Measurements from ENCODE around the gene FAF1.

FAF1 gene

DNA sequence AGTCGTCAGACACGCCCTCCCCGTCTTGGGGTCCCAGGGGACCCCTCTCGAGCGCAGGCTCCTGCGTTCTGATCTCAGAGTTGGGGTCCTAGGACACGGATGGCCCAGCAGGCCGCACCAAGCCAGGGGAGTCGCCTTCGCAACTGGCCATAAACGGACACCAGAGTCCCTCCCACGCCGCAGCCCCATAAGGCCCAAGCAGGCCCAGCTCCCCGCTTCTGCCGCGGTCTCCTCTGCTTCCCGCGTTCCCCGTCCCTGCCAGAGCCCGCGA, 537.5 kb downstream of the FAF1 start:
- no peak for DNase-seq

DNA sequence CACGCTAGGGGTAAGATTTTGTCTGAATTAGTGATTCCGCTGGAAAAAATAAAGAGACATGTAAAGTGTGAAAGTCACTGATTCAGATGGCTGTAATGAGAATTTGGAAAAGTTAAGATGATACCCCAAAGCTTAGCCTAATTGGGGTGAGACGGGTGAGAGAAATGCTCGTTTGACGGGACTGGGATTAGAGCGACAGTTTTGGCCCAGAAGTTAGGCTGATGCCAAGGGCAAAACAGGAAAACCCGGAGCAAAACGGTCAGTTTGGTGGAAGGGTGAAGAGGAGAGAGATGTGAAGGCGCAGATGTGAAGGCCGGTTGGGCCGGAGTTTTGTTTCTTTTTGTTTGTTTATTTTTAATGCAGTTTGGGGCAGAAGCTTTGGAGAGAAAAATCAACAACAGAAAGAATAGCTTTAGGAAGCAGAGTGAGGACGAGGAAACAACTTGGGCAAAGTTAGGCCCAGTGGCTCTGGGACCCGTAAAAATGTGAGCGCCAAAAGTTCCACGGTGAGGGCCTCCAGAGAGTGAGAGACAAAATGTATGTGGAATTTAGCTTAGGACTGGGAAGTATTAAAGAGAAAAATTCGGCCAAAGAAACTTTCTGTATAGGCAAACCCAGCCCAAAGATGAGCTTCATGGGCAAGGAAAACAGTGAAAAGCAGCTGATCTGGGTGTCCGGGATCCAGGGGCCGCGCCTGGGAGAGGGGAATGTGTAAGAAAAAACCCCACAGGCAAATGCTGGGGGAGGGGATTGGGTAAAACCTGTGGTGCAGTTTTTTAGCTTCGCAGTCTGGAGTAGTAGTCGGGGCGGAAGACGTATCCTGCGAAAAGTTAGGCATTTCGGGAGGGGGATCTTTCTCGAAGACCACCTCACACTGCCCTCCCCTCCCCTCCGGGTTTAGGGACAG, 538.0 kb downstream of the FAF1 start:
- DNase-seq: no peak

DNA sequence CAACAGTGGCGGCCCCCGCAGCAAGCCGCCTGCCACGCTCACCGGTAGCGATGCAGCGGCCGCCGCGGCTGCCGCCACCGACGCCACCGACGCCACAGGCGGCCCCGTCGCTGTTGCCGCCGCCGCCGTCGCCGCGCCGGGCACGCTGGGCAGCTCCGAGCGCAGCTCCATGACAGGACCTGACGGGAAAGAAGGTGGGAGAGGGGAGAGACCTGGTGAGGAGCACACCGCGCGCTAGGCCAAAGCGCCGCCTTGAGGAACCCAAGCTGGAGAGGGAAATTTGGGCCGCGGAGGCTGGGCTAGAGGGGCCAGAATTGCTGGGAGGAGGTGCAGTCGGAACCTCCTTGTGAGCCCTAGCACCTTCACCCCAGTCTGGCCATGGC, 538.7 kb downstream of the FAF1 start:
- DNase-seq: no peak

DNA sequence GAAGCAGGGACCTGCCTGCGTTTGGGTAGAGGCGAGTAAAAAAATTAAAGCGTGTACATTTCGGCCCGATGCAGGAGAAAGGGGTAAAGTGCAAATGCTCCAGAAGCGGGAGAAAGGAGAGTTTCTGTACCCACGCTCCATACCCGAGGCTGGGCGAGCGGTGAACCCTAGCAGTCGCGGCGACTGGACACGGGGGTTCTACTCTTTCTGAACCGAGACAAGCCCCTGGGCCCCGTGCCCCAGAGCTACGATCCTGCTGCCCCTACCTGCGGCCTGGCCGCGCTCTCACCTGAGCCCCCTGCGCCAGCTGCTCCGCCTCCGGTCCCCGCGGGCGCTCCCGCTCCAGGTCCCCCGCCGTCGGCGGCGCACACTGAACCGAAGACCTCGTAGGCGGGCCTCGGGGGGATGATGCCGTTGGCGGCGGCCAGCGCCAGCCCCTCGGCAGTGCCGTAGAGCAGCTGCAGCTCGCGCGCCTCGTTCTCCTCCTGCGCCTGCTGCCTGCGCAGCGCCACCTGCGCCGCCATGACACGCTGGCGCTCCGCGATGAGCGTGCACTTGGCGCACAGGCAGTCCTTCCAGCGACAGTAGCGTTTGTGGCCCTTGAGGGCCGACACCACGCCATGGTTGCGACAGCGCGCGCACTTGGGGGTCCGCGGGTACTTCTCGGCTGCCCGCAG, 539.2 kb downstream of the FAF1 start:
- no peak for DNase-seq

DNA sequence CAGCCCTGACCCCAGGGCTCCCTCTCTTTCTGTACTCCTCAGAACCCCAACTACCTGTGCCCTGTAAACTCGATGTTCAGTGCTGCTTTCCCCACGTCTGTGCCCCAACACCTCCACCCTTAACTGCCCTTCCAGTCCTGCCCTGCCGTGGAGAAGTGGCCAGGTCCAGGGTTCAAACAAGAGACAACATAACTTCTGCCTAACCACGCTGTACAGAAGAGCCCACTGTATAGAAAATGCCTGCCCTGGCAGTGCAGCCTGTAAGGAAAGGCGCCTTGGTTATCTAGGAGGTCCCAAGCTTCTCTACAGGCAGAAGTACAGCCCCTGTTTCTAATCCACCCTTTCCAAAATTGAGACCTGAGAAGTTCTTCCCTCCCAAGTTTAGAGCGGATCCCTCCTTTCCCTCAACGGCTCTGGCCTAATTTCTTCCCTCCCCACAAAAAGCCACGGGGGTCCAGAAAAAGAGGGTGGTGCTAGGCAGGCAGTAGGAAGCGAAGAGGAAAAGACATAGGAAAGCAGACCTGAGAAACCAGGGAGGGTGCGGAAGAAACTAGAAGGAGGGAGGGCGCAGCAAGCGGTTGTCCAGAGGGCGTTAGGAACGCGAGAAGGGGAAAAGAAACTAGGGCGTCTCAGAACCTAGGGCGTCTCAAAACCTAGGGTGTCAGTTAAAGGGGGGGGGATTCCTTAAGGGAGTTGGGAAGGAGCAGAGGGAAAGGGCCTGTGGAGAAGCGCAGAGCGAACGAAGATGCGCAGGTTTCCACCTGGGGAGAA, 540.0 kb downstream of the FAF1 start:
- DNase-seq: no peak

DNA sequence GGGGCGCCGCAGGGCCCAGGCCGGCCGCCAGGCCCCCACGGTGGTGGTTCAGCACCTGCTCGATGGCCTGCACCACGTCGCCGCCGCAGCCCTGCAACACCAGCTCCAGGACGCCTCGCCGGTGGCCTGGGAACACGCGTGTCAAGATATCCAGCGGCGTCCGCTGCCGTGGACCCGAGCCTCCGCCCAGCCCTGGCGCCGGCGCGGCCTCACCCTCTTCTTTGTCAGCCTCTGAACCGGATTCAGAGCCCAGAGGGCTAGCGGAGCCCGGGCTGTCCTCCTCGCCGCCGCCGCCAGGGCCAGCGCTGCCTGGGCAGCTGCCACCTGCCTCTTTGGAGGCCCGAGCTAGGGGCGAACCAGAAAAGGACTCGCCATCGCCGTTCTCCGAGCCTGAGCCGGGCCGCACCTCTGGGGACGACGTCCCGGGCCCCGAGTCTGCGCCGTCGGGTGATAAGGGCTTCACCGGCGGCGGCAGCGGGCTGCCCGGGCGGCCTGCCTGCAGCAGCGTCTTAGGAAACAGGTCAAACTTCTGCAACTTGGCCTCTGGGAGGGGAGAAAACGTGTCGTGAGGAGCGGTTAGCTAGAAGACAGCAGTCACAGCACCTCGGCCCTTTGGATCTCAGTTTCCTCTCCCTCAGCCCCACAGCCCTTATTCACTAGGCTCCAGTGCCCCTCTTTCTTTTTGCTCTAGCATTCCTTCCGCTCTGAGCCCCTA, 540.7 kb downstream of the FAF1 start:
- DNase-seq: no peak

DNA sequence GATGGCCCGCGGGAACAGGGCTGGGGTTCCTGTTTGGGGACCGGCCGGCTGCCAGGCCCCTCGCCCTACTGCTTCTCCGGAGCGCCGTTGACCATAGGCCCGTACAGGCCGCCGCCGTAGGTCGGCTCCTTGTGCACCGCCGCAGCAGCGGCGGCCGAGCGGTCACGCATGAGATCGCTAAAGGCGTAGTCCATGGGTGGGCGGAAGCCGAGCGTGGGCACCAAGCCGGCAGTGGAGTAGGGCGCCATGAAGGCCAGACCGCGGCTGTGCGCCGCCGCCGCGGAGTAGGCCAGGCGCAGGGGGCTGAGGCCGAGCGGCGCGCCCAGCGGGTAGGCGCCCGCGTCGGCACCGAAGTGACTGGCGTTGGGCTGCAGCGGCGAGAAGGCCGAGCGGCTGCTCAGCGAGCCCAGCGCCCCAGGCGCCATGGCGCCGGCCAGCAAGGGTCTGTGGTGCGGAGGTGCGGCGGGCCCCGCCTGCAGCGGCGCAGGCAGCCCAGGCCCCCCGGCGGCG, 541.4 kb downstream of the FAF1 start:
- no peak for DNase-seq

DNA sequence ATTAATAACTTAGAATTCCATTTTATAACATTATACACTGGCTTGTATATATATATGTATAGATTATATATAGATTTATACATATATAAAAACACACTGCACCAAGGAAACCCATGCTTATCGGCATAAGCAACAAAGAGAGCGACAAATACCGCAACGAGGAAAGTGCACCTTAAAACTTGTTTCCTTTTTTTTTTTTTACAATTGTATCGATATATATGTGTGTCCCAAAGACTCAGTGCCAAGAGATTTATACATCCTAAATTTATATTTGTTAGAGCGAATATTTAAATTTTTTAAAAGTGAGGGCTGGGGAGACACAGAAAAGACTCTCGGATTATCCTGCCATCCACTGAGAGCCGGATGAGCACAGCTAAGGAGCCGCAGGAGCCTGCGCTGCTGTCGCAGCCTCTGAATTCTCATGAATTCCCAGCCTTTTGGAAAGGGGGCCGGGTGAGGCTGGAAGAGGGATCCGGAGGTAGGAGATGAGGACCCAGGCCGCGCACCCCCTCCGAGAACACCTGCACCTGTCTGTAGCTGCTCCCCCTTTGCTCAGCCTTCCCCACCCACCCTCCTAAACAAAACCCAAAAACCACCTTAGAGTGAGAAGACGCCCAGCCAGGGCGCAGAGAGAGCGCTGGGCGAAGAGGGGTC, 542.0 kb downstream of the FAF1 start:
- no peak for DNase-seq

DNA sequence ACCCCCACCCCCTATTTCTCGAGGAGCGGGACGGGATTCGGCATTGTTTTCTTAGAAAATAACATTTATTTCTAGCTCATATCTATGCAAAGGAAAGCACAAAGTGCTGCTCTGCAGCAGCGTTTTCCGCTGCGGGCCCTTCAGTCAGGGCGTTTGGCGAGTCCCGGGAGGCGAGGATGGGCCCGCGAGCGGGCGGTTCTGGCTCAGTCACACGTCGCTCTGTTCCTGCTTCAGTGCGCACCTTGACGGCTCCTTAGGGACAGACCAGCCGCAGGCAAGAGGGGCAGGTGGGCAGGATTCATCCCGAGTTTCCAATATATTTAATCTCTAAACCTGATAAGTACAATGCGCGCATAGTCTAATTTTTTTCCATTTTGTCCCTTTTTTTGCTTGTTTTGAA, 542.6 kb downstream of the FAF1 start:
- no peak for DNase-seq

DNA sequence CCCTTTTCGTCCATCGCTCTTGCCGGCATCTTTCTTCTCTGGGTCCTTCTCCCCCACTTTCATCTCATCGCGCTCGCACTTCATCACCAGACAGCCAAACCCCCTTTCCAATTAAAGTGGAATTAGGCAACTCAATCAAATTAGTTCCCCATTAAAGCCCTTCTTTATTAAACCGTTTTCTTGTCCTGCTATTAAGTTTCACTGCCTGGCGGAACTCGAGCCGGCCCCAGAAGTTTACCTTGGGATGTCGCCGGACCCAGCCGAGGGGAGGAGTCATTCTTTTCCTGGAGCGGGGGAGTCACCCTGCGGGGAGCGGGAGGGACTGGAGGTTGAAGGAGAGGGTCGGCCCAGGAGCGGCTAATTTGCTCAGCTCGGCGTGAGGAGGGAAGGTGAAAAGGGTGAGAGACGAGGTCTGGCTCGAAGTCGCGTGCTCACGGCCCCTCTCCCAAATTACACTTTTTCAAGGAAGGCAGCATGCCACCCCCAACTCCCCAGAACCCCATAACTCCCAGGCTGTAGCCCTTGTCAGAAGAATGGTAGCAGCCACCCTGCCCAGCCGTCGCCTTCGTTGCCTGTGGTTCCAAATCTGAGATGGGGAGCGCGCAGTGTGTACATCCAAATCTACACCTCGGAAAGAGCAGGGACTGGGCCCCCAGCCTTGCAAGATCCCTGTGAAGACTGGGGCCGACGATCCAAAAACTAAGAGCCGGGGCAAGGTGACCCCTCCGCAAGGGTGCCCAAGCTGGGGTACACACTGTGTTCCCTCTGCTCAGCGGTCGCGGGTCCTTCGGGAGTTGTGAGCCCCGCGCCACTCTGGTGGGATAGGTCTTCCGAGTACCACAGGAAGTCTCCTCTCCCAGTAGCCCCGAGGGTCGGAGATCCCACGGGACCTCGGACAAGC, 543.3 kb downstream of the FAF1 start:
- no peak for DNase-seq

DNA sequence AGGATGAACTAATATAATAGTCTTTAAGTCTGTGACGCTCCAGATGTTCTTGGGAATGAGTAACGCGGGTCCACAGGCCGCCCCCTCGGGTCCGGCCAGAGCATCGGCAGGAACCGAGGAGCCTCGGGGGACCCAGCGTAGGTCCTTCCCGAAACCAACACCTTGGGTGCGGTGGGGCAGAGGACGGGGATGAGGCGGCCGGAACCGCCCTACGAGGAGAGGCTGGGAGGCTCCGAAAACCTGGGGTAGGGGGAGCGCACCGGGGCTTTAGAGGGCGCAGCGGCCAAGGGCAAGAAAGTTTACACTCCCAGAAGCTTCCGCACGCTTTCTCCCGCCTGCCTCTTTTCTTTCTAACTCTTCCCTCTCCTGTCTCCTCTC, 543.9 kb downstream of the FAF1 start:
- DNase-seq: no peak

DNA sequence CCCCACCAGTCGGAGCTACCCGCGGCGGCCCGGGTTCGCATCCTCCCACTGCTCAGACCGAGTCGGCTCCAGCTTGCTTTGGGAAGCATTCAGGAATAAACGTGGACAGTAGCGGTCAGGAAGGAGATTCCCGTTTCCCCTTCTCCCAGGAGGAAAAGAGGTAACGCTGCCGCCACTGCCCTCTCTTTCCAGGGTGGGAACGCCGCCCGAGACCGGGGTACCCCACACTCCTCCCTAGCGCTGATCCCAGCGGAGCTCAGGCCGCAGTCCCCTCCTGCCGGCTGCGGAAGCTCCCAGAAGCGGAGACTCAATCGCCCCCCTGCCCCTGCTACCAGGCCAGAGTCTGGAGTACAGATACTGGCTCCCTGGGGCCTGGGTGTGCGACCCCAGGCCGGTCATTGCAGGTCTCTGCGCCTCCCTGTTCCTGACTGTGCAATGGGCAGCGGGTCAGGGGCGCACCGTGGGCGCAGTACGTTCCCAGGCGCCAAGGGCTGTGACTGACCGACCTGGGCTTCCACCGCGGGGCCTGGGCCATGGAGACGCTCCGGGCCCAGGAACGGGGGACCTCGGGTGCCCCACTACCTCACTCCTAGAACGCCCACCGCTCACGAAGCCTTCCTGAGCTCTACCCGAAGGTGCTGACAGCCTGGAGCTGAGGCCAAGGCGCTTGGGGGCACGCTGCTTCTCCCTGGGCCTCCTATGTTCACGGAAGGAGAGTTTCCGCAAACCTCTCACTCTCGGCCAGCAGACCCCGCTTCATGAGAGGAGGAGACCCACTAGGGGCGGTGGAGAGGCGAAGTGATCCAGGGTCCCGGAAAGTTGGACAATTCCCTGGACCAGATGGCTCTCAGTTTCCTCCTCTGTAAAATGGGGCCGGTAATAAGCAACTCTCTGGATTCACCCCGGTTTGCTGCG, 544.6 kb downstream of the FAF1 start:
- no peak for DNase-seq

DNA sequence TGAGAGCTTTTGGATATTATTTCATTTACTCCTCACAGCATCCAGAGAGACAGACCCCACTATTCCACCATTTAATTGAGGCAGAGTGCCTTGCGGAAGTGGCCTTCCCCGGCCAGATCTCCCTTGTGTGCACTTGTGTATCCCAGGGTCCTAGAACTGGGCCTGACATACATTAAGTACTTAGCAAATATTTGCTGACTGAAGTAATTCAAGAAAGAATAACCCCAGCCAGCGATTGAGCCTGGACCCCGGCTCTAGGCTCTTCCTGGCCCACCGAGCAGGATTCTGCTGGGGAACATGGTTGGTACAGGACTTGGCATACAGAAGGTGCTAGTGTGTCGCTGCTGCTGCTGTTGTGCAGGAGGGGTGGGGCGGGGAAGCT, 545.2 kb downstream of the FAF1 start:
- no peak for DNase-seq

DNA sequence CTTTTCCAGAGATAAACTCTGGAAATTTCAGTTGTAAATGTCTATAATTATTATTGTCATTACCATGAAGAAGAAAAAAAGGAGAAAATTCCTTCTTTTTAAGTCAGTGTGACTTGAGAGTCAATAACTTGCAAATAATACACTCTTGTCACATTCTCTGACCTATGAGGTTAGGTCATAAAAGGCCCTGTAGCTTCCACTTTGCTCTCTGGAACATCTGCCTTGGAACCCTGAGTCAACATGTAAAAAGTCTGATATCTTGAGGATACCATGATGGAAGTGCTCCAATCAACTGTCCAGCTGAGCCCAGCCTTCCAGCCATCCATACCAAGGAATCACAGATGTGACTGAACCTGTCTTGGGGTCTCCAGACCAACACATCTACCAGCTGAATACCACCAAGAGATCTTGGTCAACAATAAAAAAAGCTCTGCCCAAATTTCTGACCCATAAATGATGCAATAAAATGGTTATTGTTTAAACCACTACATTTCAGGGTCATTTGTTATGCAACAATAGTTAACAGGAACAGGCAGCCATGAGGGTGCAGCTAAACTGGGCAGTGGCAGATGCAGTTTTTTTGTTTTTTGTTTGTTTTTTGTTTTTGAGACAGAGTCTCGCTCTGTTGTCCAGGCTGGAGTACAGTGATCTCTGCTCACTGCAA, 547.1 kb downstream of the FAF1 start:
- no peak for DNase-seq

DNA sequence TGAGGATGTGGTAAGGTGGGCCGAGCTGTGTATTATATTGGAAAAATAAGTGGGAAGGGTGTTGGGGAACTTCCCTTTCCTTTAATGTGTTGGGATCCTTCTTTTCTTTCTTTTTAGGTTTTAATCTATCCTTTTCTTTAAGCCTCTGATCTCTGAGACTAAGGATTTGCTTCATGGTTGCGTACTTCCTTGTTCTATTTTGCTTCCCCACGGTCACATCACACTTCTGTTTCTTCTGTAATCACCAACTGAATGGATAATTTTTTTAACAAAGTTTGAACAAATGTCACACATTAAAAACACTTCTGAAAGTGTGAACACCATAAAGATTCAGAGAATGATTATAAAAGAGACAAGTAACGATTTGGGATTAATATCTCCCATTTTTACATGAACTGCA, 554.3 kb downstream of the FAF1 start:
- DNase-seq: no peak

DNA sequence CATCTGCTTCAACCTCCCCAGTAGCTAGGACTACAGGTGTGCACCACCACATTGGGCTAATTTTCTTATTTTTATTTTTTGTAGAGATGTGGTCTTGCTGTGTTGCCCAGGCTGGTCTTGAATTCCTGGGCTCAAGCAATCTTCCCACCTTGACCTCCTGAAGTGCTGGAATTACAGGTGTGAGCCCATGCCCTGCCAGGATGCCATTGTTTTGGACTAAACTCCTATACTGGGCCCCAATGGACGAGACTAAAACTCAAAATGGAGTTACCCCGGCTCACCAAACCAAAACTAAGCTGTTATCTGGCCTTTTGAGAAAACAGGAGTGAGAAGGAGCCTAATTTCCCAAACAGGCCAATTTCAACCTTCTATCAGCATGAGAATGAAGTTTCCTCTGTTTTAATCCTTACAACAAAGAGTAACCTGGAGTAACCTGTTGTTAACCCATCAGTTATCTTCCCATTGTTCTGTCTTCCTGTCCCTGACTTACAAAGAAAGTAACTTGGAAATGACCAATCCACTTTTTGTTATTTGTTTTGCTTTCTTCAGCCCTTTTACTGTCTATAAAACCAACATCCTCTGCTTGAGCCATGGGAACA, 566.4 kb downstream of the FAF1 start:
- no peak for DNase-seq

Measured in SHP77 (cell line).